Measurements from ENCODE around the gene SPON1.
"Not testable (repeated sequence)": the region's sequence is repeated elsewhere in the genome, so short reads cannot be mapped to it uniquely, and the experiment has no call there.

Gene SPON1

GRCh38 chr11:14136561-14136960 is 174.0 kb downstream of the SPON1 start:
- DNase-seq, result no peak

GRCh38 chr11:14137284-14137683 is 174.8 kb downstream of the SPON1 start:
- no peak for DNase-seq

GRCh38 chr11:14140991-14141390 is 178.5 kb downstream of the SPON1 start:
- DNase-seq, result no peak

- DNase-seq, result no peak
Observed at GRCh38 chr11:14141676-14142075, 179.2 kb downstream of the SPON1 start.

- no peak for DNase-seq
Observed at GRCh38 chr11:14144934-14145333, 182.4 kb downstream of the SPON1 start.

GRCh38 chr11:14148653-14149273 is 186.2 kb downstream of the SPON1 start:
- DNase-seq, result no peak

- DNase-seq, result no peak
Observed at GRCh38 chr11:14149683-14150082, 187.2 kb downstream of the SPON1 start.

- DNase-seq, result no peak
Observed at GRCh38 chr11:14150878-14151277, 188.4 kb downstream of the SPON1 start.

GRCh38 chr11:14154103-14154502 is 191.6 kb downstream of the SPON1 start:
- not testable (repeated sequence) for DNase-seq

- no peak for DNase-seq
Observed at GRCh38 chr11:14158393-14158792, 195.9 kb downstream of the SPON1 start.

GRCh38 chr11:14163576-14163975 is 201.1 kb downstream of the SPON1 start:
- no peak for DNase-seq

GRCh38 chr11:14173679-14174078 is 211.2 kb downstream of the SPON1 start:
- not testable (repeated sequence) for DNase-seq

GRCh38 chr11:14179116-14179820 is 216.7 kb downstream of the SPON1 start:
- DNase-seq, result no peak

- no peak for DNase-seq
Observed at GRCh38 chr11:14181121-14181520, 218.6 kb downstream of the SPON1 start.

GRCh38 chr11:14182833-14183364 is 220.4 kb downstream of the SPON1 start:
- DNase-seq, result no peak

- no peak for DNase-seq
Observed at GRCh38 chr11:14184028-14184940, 221.8 kb downstream of the SPON1 start.

GRCh38 chr11:14185461-14185860 is 222.9 kb downstream of the SPON1 start:
- DNase-seq, result no peak

GRCh38 chr11:14186046-14186775 is 223.7 kb downstream of the SPON1 start:
- no peak for DNase-seq

GRCh38 chr11:14189874-14190273 is 227.4 kb downstream of the SPON1 start:
- DNase-seq, result no peak

- DNase-seq, result no peak
Observed at GRCh38 chr11:14190992-14191778, 228.7 kb downstream of the SPON1 start.

- no peak for DNase-seq
Observed at GRCh38 chr11:14193644-14194043, 231.1 kb downstream of the SPON1 start.

Data from DMS79 treated with DMSO at 0.1 percent for 48 hours (cell line).